H1 (cell line): ENCODE data around the gene S100PBP. TPM values are rescaled to one million over a fixed set of nuclear protein-coding genes. Genes with fewer than 3 reads are reported as not detected.

Experiments
- CTCF ChIA-PET: fragments of 300-600 bp; sonication (Branson Sonifier 250); formaldehyde crosslinking; loops from one replicate; lab custom pipeline; 2021; ENCODE audit not compliant: partially characterized antibody; lab: Charles Lee
- POLR2A ChIA-PET: fragments of 300-600 bp; sonication (Branson Sonifier 250); formaldehyde crosslinking; loops from one replicate; lab custom pipeline; 2021; ENCODE audit warnings: inconsistent platforms; ENCODE audit not compliant: partially characterized antibody; lab: Charles Lee
- DNase-seq, 2 experiments: peaks; one replicate each; pipeline versions ENCODE4 v3.0.0 to v3.0.0-alpha.2; 2010 to 2022; ENCODE audit warnings: low spot score in 2 of 2, low read depth in 1 of 2, mixed read lengths in 1 of 2
- FAIRE-seq: peaks from 2 replicates; lab custom pipeline; 2011; peaks lifted over from hg19 to GRCh38; lab: Jason Lieb, UNC
- H2AFZ ChIP-seq: 2 replicates; pipeline ENCODE4 v1.8.1; 2012; ENCODE audit warnings: low read length, inconsistent platforms
- H2AK5ac ChIP-seq: 2 replicates; pipeline ENCODE4 v1.6.1; 2013; ENCODE audit warnings: low read depth, low read length
- H2BK120ac ChIP-seq: replicated peaks from 2 replicates; pipeline ENCODE3; 2013; ENCODE audit warnings: low read depth, low read length, inconsistent platforms
- H2BK12ac ChIP-seq: 2 replicates; pipeline ENCODE4 v1.6.1; 2013; ENCODE audit warnings: low read depth, low read length
- H2BK15ac ChIP-seq: 2 replicates; pipeline ENCODE4 v1.6.1; 2013; ENCODE audit warnings: low read length
- H2BK20ac ChIP-seq: 2 replicates; pipeline ENCODE4 v1.6.1; 2013; ENCODE audit warnings: low read length
- H2BK5ac ChIP-seq: 2 replicates; pipeline ENCODE4 v1.6.1; 2013; ENCODE audit warnings: low read depth, low read length
- H3K14ac ChIP-seq: 2 replicates; pipeline ENCODE4 v1.6.1; 2013; ENCODE audit warnings: inconsistent platforms; ENCODE audit not compliant: insufficient read length
- H3K18ac ChIP-seq: 2 replicates; pipeline ENCODE4 v1.6.1; 2013; ENCODE audit warnings: low read length; ENCODE audit errors: extremely low read depth
- H3K23ac ChIP-seq: 2 replicates; pipeline ENCODE4 v1.6.1; 2013; ENCODE audit warnings: inconsistent platforms; ENCODE audit not compliant: insufficient read length
- H3K23me2 ChIP-seq: 2 replicates; pipeline ENCODE4 v1.6.1; 2013; ENCODE audit warnings: low read depth, low read length
- H3K27ac ChIP-seq: 2 replicates; pipeline ENCODE4 v1.6.1; 2011; ENCODE audit warnings: low read depth, low read length, inconsistent platforms
- H3K27me3 ChIP-seq, 4 experiments: replicated peaks in 1 of 4; 1 replicate in 1 of 4; 2 replicates in 3 of 4; pipeline versions ENCODE4 v1.6.1 to v1.8.1; 2011 to 2013; ENCODE audit warnings: low read length in 3 of 4, mild to moderate bottlenecking in 3 of 4, inconsistent platforms in 2 of 4, mixed read lengths in 2 of 4, moderate library complexity in 1 of 4; ENCODE audit not compliant: control insufficient read depth in 3 of 4, insufficient read depth in 3 of 4; ENCODE audit errors: extremely low read depth in 1 of 4
- H3K36me3 ChIP-seq, 4 experiments: 2 replicates each; pipeline versions ENCODE4 v1.6.1 to v1.8.1; 2011 to 2013; ENCODE audit warnings: mild to moderate bottlenecking in 4 of 4, low read length in 3 of 4, moderate library complexity in 2 of 4, control low read depth in 1 of 4, inconsistent platforms in 1 of 4; ENCODE audit not compliant: insufficient read depth in 4 of 4, control insufficient read depth in 2 of 4
- H3K4ac ChIP-seq: replicated peaks from 2 replicates; pipeline ENCODE3; 2013; ENCODE audit warnings: low read length, low read depth, mixed read lengths, inconsistent platforms; ENCODE audit not compliant: insufficient read length
- H3K4me1 ChIP-seq, 4 experiments: replicated peaks in 1 of 4; 1 replicate in 1 of 4; 2 replicates in 3 of 4; pipeline versions ENCODE4 v1.6.1 to v1.8.1; 2011 to 2013; ENCODE audit warnings: low read length in 3 of 4, inconsistent platforms in 2 of 4, mixed read lengths in 1 of 4; ENCODE audit not compliant: insufficient read depth in 4 of 4, control insufficient read depth in 3 of 4
- H3K4me2 ChIP-seq, 2 experiments: 2 replicates each; pipeline versions ENCODE4 v1.6.1 to v1.8.1; 2011 to 2013; ENCODE audit warnings: low read depth in 2 of 2, low read length in 2 of 2, control low read depth in 1 of 2, inconsistent platforms in 1 of 2, mild to moderate bottlenecking in 1 of 2; ENCODE audit not compliant: insufficient read depth in 1 of 2
- H3K4me3 ChIP-seq, 4 experiments: fragments of 200-600, 300-600 bp in 1 of 4; sonication (generic), shearing (Covaris generic), sonication (Bioruptor Twin) in 1 of 4; 2 replicates each; pipeline versions ENCODE4 v1.5.1 to v1.8.1; 2011 to 2016; ENCODE audit warnings: low read length in 4 of 4, low read depth in 3 of 4, control low read depth in 2 of 4, inconsistent platforms in 2 of 4, mild to moderate bottlenecking in 2 of 4, mixed read lengths in 1 of 4, moderate library complexity in 1 of 4; ENCODE audit not compliant: insufficient read depth in 2 of 4; ENCODE audit errors: extremely low read depth in 1 of 4
- H3K56ac ChIP-seq: replicated peaks from 2 replicates; pipeline ENCODE3; 2013; ENCODE audit warnings: low read depth, mild to moderate bottlenecking, mixed read lengths, low read length, inconsistent platforms; ENCODE audit not compliant: insufficient read length
- H3K79me1 ChIP-seq: 2 replicates; pipeline ENCODE4 v1.6.1; 2013; ENCODE audit warnings: low read depth, low read length, control low read depth
- H3K79me2 ChIP-seq, 2 experiments: 2 replicates each; pipeline versions ENCODE4 v1.6.1 to v1.8.1; 2012 to 2013; ENCODE audit warnings: low read length in 2 of 2, mild to moderate bottlenecking in 2 of 2, inconsistent platforms in 1 of 2; ENCODE audit not compliant: insufficient read depth in 2 of 2, control insufficient read depth in 1 of 2
- H3K9ac ChIP-seq, 4 experiments: replicated peaks in 1 of 4; 1 replicate in 1 of 4; 2 replicates in 3 of 4; pipeline versions ENCODE4 v1.6.1 to v1.8.1; 2011 to 2013; ENCODE audit warnings: low read depth in 3 of 4, low read length in 3 of 4, control low read depth in 2 of 4, mild to moderate bottlenecking in 2 of 4, moderate library complexity in 2 of 4, inconsistent platforms in 1 of 4; ENCODE audit errors: extremely low read depth in 1 of 4
- H3K9me3 ChIP-seq, 2 experiments: 2 replicates each; pipeline versions ENCODE4 v1.6.1 to v1.8.1; 2012 to 2013; ENCODE audit warnings: mild to moderate bottlenecking in 2 of 2, moderate library complexity in 2 of 2, control low read depth in 1 of 2, inconsistent platforms in 1 of 2, low read depth in 1 of 2, low read length in 1 of 2, mixed read lengths in 1 of 2; ENCODE audit not compliant: insufficient read depth in 2 of 2
- H4K20me1 ChIP-seq, 2 experiments: replicated peaks in 1 of 2; 2 replicates each; pipeline versions ENCODE3 to v1.8.1; 2011 to 2013; ENCODE audit warnings: inconsistent platforms in 2 of 2, low read length in 2 of 2, mild to moderate bottlenecking in 1 of 2; ENCODE audit not compliant: insufficient read depth in 2 of 2, control insufficient read depth in 1 of 2
- H4K5ac ChIP-seq: 2 replicates; pipeline ENCODE4 v1.6.1; 2013; ENCODE audit warnings: low read length, low read depth, mixed read lengths, inconsistent platforms; ENCODE audit not compliant: insufficient read length
- H4K8ac ChIP-seq: 2 replicates; pipeline ENCODE4 v1.8.0; 2013; ENCODE audit warnings: mild to moderate bottlenecking, moderate library complexity, low read length, inconsistent platforms; ENCODE audit not compliant: insufficient read depth; ENCODE audit errors: extremely low read depth
- H4K91ac ChIP-seq: replicated peaks from 2 replicates; pipeline ENCODE3; 2013; ENCODE audit warnings: low read length, mixed read lengths, inconsistent platforms; ENCODE audit not compliant: insufficient read length
- BACH1 ChIP-seq: IDR thresholded peaks from 2 replicates; pipeline ENCODE4 v1.6.1; 2012; ENCODE audit warnings: low read length, improper control_type of control experiment
- CEBPB ChIP-seq: IDR thresholded peaks from 2 replicates; pipeline ENCODE4 v1.6.1; 2012; ENCODE audit warnings: low read depth, low read length
- CTCF ChIP-seq, 3 experiments: IDR thresholded peaks; 1 replicate in 2 of 3; 2 replicates in 1 of 3; pipeline versions ENCODE4 v1.5.1 to v1.6.1; 2011; ENCODE audit warnings: low read length in 3 of 3, mild to moderate bottlenecking in 3 of 3, inconsistent platforms in 2 of 3, low read depth in 1 of 3, moderate library complexity in 1 of 3; ENCODE audit not compliant: insufficient read depth in 1 of 3; ENCODE audit errors: control extremely low read depth in 1 of 3
- GTF2F1 ChIP-seq: IDR thresholded peaks from 2 replicates; pipeline ENCODE4 v1.6.1; 2012; ENCODE audit warnings: low read depth, low read length, improper control_type of control experiment, borderline replicate concordance
- SP4 ChIP-seq: IDR thresholded peaks from 2 replicates; pipeline ENCODE4 v1.6.1; 2012; ENCODE audit warnings: low read length, inconsistent platforms
- YY1 ChIP-seq: IDR thresholded peaks from 2 replicates; pipeline ENCODE4 v1.6.1; 2011; ENCODE audit warnings: low read depth, mild to moderate bottlenecking, low read length
- WGBS, 2 experiments: shearing (Covaris generic) in 1 of 2; methylation state at CpG; one replicate each; pipeline versions ENCODE4 v1.1.6 to v1.1.7; 2013 to 2015; ENCODE audit warnings: low lambda C conversion rate in 2 of 2, mixed read lengths in 2 of 2, inconsistent platforms in 1 of 2, low coverage in 1 of 2, missing lambda C conversion rate in 1 of 2; ENCODE audit not compliant: insufficient replicate concordance in 2 of 2, insufficient coverage in 1 of 2, insufficient read length in 1 of 2; ENCODE audit errors: extremely low coverage in 1 of 2, missing lambda C conversion rate in 1 of 2; 5-methylcytosine and 5-hydroxymethylcytosine counted together
- polyA plus RNA-seq, 7 experiments: library from polyadenylated mRNA; depleted of rRNA in 3 of 7; stranded (reverse) in 5 of 7; unstranded in 2 of 7; fragments of >200 nt in 5 of 7; fragments of 200-250 nt in 2 of 7; gene quantifications; 1 replicate in 5 of 7; 2 replicates in 1 of 7; 4 replicates in 1 of 7; pipeline versions ENCODE4 v1.2.1 to v1.2.3, GENCODE V29; 2011 to 2013; ENCODE audit warnings: missing spikeins in 2 of 7, mixed read lengths in 2 of 7
- total RNA-seq: library from RNA; stranded (reverse); fragmentation: NEBNext Ultra II Directional; extraction: Animal tissue kit (Norgen Biotek cat#: 25700); gene quantifications from 2 replicates; pipeline ENCODE4 v1.2.1, GENCODE V29; 2021

S100PBP gene
- total and polyA plus RNA-seq, 2 of the 8 experiments (the other 6 are each of a cell fraction or from before 2014, with no cell fraction given): 43.8 to 68.3 TPM

- Histone ChIP-seq H4K8ac (no peak overlapping the region), H3K27ac (peak overlapping the region; percentile 12; the same call in 1 of the 2 replicates), H4K91ac (no peak overlapping the region), H2AFZ (no peak overlapping the region), H3K23me2 (no peaks in the 10 kb centered on the region; the same call in 1 of the 2 replicates), H3K4ac (no peak overlapping the region), H2BK120ac (no peak overlapping the region), H4K20me1 (peaks cover 6 to 10% of the 10 kb centered on the region in 2 experiments), H2BK12ac (no peak overlapping the region), H3K4me2 (no peak overlapping the region), H3K79me2 (peaks cover 28 to 86% of the 10 kb centered on the region in 2 experiments), H2BK20ac (no peak overlapping the region), H4K5ac (no peak overlapping the region), H2AK5ac (no peak overlapping the region), H3K23ac (no peak overlapping the region), H3K4me3 (0 out of 8 replicates have a peak overlapping the region, but pooled peaks of 1 of the 4 experiments have one; percentile 10), H2BK15ac (no peak overlapping the region), H3K4me1 (peaks cover 4 to 11% (median 7%) of the 10 kb centered on the region in 4 experiments; a peak in 6 of 7 replicates), H3K36me3 (peaks cover 13 to 48% (median 32%) of the 10 kb centered on the region in 4 experiments), H3K14ac (no peak overlapping the region), H3K27me3 (no peaks in the 10 kb centered on the region), H3K9ac (no peak overlapping the region), H3K18ac (no peak overlapping the region), H3K79me1 (peaks cover 7% of the 10 kb centered on the region), H2BK5ac (no peak overlapping the region), H3K9me3 (no peaks in the 10 kb centered on the region; a peak in 1 of 4 replicates), H3K56ac (no peak overlapping the region)
- FAIRE-seq (no peak), DNase-seq (no peak)
- ChIA-PET POLR2A (interaction anchor here (0.6 to 3.8 kb wide), 10 partner anchors 9 to 160 kb away, joined by 3 to 19 read pairs (median 6); no protein-coding TSS in a partner anchor), CTCF (no interaction called here)
- WGBS, 2 experiments: 82% methylated on average over 3 of the region's 3 CpGs; no CpG with 5 or more reads in 1 of the 2 experiments
- no peak for TF ChIP-seq BACH1
- TF ChIP-seq CEBPB: no peak
- TF ChIP-seq SP4: no peak
- TF ChIP-seq GTF2F1: no peak
- TF ChIP-seq CTCF (IDR thresholded peaks at IDR 0.05; ENCODE audit: control extremely low read depth in 1 of 3, insufficient read depth in 1 of 3, low read depth in 1 of 3, low read length in 3 of 3): no peak
- TF ChIP-seq YY1: no peak
Observed at GRCh38 chr1:32811917-32812316, 5.5 kb upstream of the S100PBP start.
